Globus pallidus (tissue), 1 donor: ENCODE results near the gene SRPK2.

Experiments
- DNase-seq: peaks from one replicate; pipeline ENCODE4 v3.0.0-alpha.2; 2015; ENCODE audit warnings: low spot score

SRPK2 gene

DNA sequence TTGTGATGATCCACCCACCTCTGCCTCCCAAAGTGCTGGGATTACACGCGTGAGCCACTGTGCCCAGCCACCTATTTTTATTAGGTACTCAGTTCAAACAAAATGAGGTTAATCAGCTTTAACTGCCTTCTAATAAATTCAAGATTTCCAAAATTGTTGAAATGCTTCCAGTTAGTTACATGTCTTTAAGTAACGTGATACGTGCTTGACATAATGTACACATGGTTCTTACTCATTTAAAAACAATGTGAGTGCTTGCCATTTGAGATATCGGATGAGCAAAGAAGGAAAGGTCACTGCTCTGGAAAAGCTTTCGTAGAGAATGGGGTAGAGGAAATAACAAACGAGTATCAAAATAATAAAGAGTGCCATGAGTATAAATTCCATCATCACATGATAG lies 291.1 kb downstream of the SRPK2 start:
- no peak for DNase-seq

DNA sequence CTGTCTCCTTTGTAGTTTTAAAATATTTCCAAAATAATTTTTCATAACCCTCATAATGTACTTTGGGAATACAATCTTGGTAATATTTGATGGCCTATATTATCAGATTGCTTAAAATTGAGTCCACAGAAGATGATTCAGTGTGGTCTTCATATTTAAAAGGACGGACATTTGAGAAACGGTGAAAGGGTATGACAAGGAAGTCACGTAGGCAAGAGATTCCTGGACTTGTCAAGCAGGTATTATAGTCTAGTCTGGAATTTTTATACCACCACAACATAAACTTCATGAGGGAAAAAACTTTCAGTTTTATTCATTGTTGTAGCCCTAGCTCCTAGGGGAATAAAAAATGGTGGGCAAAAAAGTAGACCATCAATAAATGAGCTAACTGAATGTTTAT lies 292.4 kb downstream of the SRPK2 start:
- DNase-seq: no peak

GRCh38 chr7:105094966-105095365 lies 293.8 kb downstream of the SRPK2 start:
- DNase-seq: no peak

- no peak for DNase-seq
Measured at GRCh38 chr7:105088456-105088855, 300.3 kb downstream of the SRPK2 start.

GRCh38 chr7:105087981-105088380 lies 300.7 kb downstream of the SRPK2 start:
- no peak for DNase-seq

DNA sequence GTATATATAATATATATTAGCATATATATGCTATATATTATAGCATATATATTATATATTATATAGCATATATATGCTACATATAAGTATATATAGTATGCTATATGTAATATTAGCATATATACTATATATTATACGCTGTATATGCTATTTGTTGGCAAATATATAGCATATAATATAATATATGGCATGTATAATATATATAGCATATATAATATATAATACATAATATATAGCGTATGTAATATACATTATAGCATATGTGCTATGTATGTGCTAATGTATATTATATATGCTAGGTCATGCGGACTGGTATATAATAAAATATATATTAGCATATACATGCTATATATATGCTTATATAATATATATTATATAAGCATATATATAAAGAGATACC lies 301.9 kb downstream of the SRPK2 start:
- DNase-seq: no peak

GRCh38 chr7:105084581-105084980 lies 304.1 kb downstream of the SRPK2 start:
- no peak for DNase-seq

- no peak for DNase-seq
Measured at GRCh38 chr7:105079348-105079747, 309.4 kb downstream of the SRPK2 start.

- no peak for DNase-seq
Measured at GRCh38 chr7:105073143-105073542, 315.6 kb downstream of the SRPK2 start.

DNA sequence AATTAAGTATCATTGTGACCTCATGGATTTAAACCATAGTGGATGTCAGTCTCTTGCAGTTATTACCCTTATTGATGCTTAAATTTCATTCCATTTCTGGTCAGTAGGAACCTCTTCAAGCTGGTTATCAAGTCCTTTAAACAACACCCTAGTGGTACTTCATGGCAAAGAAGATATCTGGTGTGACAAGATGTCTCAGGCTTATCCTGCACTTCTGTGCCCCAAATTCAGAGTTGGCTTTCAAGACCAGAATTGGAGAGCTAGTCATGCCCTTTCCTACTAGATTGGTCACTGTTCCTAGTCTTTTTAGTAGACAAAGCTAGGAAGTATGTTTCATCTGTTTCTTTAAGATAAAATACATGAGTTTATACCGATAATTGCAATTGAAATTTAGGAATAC lies 319.8 kb downstream of the SRPK2 start:
- DNase-seq: no peak

- no peak for DNase-seq
Measured at GRCh38 chr7:105067691-105068090, 321.0 kb downstream of the SRPK2 start.
